ENCODE data around the gene C1orf21.
A peak's percentile ranks its signal among the peaks of the same experiment; 100 is the strongest.

The C1orf21 gene

DNA sequence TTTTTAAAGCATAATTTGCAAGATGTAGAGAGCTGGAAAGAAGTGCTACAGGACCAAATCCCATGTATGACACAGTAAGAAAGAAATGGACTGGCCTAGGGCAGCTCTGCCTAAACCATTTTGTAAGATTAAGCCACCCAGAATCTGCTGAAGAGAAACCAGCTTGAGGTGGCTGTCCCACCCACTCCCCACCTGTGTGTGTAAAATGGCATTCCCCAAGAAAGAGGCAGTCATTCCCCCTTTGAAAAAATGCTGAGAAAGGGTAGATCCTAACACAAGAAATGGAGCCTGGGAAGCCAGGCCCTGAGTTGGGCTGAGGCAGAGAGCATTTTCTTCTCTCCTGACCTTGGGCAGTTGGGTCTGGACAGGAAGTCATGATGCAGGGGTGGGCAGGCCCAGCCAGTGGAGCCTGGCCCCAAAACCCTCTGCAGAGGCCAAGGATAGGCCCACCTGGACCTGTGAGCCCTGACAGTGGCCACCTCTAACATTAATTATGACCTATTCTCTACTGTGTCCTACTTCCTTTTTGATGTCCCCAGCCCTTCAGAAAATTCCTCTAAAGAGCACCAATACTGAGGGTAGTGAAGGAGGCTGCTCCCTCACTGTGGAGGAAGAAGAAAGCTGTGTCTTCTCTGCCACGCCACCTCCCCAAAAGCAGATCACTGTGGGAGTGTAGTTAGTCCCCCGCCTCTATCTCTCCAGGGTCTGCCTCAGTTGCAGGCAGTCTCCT lies 273.8 kb downstream of the C1orf21 start:
- no peak for DNase-seq (ENCODE audit: low read depth)

DNA sequence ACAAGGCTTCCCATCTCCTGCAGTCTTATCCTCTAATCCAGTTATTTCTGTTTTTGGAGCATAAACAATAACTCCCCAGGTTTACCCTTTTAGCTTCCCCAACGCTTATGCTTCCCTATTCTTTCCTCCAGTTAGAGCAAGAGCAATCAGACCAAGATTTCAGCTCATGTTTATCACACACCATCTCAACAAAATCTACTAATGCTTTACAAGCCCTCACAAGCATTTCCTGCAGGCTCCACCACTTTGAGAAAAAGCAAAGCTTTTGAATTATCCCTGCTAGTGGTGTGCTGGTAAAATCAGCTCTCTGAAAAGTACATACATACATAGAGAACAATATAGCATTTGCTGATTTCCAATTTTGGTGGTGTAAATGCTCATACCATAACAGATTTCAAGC lies 275.0 kb downstream of the C1orf21 start:
- no peak for DNase-seq (ENCODE audit: low read depth)

DNA sequence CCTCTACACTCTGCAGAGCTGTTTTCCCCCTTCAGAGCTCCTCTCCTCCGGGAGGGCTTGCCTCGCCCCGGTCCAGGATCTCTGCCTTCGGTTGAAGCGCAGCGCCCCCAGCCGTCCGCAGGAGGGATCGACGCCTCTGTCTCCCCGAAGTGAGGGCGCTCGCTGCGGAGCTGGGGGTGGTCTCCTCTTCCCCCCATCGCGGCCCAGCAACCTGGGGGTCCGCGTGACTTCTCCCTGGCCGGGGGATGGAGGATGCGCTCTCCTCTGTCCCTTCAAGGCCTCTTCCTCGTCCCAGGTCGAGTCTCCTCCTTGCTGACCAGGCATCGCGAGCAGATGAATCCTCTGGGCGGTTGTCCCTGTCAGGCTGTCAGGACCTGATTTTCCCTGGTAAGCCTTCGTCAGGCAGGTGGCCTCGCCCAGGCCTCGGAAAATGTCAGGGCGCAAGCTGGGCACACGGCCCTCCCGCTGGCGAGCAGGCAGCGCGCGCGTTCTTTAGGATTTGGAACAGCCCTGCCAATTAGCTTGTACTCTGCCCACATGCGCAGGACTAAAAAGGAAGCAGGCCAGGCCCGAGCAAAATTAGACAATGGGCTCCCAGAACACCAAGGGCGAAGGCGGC lies 277.3 kb downstream of the C1orf21 start:
- DNase-seq (ENCODE audit: low read depth) = peak; percentile 67

DNA sequence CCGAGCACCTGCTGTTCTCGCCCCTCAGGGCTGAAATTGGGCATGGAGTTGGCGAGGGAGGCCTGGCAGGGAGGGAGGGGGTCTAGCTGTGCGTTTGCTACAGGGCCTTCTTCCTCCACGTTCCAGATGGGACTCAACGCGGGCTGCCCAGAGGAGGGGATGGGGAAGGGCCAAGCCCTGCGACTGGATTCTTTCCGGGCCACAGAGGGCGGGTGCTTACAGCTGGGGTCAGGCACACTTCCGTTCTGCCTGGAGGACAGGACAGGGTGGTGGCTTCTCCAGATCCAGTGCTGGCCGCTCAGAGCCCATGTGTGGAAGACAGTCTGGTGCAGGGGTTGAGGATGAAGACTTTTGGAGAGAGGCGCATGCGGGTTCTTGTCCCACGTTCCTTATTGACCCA lies 277.8 kb downstream of the C1orf21 start:
- DNase-seq (ENCODE audit: low read depth) = no peak

DNA sequence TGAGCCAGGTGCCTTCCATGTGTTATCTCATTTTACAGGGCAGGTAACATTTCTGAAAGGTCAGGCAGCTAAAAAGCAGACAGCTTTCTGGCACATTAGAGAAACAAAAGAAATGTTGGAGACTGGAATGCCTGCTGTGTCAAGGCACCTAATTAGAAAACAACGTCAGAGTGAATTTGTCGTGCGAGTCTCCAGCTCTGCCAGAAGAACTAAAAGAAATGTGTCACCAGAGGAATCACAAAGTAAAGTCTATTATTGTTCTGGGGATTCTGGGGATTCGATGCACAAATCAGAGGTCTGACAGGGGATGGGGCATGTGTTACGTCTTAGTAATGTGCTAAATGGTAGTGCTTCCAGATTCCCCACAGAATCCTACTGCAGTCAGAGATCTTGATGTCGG lies 278.5 kb downstream of the C1orf21 start:
- DNase-seq (ENCODE audit: low read depth) = no peak

DNA sequence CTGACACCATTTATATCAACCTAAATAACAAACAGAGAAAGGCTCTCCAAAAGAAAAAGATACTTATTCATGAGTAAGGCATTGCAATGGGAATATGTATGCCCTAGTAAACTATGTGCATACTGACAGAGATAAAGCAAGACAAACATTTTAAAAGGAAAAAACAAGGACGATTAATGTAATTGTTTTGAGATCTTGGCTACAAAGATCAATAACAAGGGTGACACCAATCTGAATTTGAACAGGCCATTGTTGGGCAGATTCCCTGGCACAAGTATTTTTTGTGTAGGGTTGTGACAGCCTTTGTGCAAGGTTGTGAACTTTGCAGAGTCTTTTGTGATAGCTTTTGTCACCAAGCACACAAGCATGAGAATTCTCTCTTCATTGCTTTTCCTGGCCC lies 282.6 kb downstream of the C1orf21 start:
- DNase-seq (ENCODE audit: low read depth) = no peak

DNA sequence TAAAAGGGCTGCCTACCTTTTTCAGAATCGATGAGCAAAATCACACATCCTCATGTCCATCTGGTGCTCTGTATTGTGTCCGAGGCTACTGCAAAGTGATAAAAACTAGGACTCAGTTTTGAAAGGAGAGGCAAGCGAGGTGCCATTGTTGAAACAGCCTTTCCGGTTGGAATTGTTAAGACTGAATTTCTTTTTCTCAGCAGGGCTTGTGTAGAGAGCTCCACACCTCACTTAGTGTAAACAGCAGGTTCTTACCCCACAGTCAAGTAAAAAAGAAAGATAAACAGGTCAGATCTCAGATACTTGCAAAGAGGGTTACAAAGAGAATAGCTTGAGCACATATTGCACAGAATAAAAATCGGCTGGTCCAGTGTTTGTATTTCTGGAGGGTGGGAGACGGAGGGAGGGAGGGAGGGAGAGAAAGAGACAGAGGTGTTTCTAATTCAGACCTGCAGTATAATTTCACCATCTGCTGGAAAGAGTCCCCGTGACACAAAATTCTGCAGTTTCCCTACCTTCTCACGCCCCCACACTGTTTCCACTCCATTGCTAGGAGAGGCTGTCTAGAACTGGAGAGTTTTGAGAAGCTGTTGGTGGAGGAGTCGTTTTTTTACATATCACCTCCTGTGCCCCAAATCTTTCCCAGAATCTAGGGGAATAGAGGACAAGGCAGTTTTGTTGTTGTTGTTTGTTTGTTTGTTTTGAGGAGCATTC lies 285.3 kb downstream of the C1orf21 start:
- DNase-seq (ENCODE audit: low read depth) = no peak

DNA sequence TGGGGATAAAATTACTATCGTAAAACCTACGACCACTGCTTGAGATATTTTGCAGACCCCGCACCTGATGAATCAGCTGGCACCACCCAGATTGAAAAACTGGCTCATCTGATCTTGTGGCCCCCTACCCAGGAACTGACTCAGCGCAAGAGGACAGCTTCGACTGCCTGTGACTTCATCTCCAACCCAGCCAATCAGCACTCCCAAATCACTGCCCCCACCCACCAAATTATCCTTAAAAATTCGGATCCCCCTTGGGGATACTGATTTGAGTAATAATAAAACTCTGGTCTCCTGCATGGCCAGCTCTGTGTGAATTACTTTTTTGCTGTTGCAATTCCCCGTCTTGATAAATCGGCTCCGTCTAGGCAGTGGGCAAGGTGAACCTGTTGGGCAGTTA lies 286.5 kb downstream of the C1orf21 start:
- no peak for DNase-seq (ENCODE audit: low read depth)

DNA sequence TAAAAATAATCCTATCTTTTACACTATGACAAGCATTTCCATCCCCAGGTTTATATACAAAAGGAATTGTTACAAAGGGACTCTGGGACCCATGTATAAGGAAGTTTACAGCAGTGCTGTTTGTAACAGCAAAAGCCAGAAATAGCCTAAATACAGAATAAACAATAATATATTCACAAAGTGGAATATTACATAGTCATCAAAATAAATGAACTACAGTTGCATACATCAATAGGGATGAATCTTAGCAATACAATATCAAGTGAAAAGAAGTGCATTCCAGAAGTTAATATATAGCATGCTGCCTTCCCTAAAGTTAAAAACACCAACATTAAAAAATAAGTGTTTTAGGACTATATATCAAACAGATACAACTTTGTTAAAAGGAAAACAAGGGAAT lies 290.5 kb downstream of the C1orf21 start:
- DNase-seq (ENCODE audit: low read depth) = no peak

Measured in fibroblast of gingiva (primary cell).